ENCODE results near the gene ZNF548.

Gene ZNF548

GRCh38 chr19:57389730-57390598 lies at the start of gene ZNF548:
Gene ZNF548 (plus strand): TSS chr19:57389854. CDS start chr19:57390100, 246 bp downstream.
- peak within 1 kb of the TSS; percentile 95 for H3K27ac ChIP-seq
- no peaks in the 10 kb centered on the region for H3K27me3 ChIP-seq (ENCODE audit: control insufficient read depth, insufficient read depth, low read length)
- H3K4me3 ChIP-seq (ENCODE audit: low read depth, low read length), result peak within 1 kb of the TSS; percentile 96

DNA sequence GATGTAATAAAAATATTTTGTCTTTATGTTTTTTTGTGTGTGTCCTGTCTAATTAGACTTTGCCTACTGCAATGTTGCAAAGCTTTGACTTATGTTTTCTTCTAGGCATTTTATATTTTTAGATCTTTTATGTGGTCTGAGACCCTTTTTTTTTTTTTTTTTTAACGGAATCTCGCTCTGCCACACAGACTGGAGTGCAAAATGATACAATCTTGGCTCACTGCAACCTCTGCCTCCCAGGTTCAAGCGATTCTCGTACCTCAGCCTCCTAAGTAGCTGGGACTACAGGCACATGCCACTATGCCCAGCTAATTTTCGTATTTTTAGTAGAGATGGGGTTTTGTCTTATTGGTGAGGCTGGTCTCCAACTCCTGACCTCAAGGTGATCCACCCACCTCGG lies 47.1 kb upstream of the ZNF548 start:
- Histone ChIP-seq H3K4me2 (ENCODE audit: low read length) (no peak overlapping the region), H2AFZ (no peak overlapping the region), H3K9ac (no peak overlapping the region), H3K36me3 (ENCODE audit: control insufficient read depth, insufficient read depth, low read length) (no peaks in the 10 kb centered on the region), H3K27ac (no peak overlapping the region), H3K4me3 (ENCODE audit: low read depth, low read length) (no peak overlapping the region), H3K79me2 (no peaks in the 10 kb centered on the region), H3K9me3 (ENCODE audit: control insufficient read depth, low read length) (no peaks in the 10 kb centered on the region), H3K4me1 (peaks cover 3% of the 10 kb centered on the region), H3K27me3 (ENCODE audit: control insufficient read depth, insufficient read depth, low read length) (no peaks in the 10 kb centered on the region)
- TF ChIP-seq, protein P1, sequence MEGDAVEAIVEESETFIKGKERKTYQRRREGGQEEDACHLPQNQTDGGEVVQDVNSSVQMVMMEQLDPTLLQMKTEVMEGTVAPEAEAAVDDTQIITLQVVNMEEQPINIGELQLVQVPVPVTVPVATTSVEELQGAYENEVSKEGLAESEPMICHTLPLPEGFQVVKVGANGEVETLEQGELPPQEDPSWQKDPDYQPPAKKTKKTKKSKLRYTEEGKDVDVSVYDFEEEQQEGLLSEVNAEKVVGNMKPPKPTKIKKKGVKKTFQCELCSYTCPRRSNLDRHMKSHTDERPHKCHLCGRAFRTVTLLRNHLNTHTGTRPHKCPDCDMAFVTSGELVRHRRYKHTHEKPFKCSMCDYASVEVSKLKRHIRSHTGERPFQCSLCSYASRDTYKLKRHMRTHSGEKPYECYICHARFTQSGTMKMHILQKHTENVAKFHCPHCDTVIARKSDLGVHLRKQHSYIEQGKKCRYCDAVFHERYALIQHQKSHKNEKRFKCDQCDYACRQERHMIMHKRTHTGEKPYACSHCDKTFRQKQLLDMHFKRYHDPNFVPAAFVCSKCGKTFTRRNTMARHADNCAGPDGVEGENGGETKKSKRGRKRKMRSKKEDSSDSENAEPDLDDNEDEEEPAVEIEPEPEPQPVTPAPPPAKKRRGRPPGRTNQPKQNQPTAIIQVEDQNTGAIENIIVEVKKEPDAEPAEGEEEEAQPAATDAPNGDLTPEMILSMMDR (IDR thresholded peaks at IDR 0.05), result no peak

More at GRCh38 chr19:57389730-57390598, at the start of gene ZNF548:
- Histone ChIP-seq H3K9me3 (ENCODE audit: control insufficient read depth, low read length) (no peaks in the 10 kb centered on the region), H3K79me2 (peaks cover 43% of the 10 kb centered on the region), H3K36me3 (ENCODE audit: control insufficient read depth, insufficient read depth, low read length) (no peaks in the 10 kb centered on the region), H3K9ac (peak within 1 kb of the TSS; percentile 99), H2AFZ (peak within 1 kb of the TSS; percentile 98), H3K4me1 (peaks cover 12% of the 10 kb centered on the region), H3K4me2 (ENCODE audit: low read length) (peak within 1 kb of the TSS; percentile 91)
- TF ChIP-seq, protein P1 (IDR thresholded peaks at IDR 0.05), result peak; percentile 10

GRCh38 chr19:57348136-57348535 lies 41.5 kb upstream of the ZNF548 start:
- no peak overlapping the region for H3K4me3 ChIP-seq (ENCODE audit: low read depth, low read length)
- no peak overlapping the region for H3K27ac ChIP-seq
- no peaks in the 10 kb centered on the region for H3K4me1 ChIP-seq
- TF ChIP-seq, protein P1 (IDR thresholded peaks at IDR 0.05), result no peak
- H3K36me3 ChIP-seq (ENCODE audit: control insufficient read depth, insufficient read depth, low read length), result no peaks in the 10 kb centered on the region
- H3K27me3 ChIP-seq (ENCODE audit: control insufficient read depth, insufficient read depth, low read length), result no peaks in the 10 kb centered on the region
- no peak overlapping the region for H2AFZ ChIP-seq
- no peak overlapping the region for H3K4me2 ChIP-seq (ENCODE audit: low read length)
- H3K9me3 ChIP-seq (ENCODE audit: control insufficient read depth, low read length), result no peaks in the 10 kb centered on the region
- no peak overlapping the region for H3K9ac ChIP-seq
- H3K79me2 ChIP-seq, result peaks cover 23% of the 10 kb centered on the region

- Histone ChIP-seq H3K4me1 (peaks cover 4% of the 10 kb centered on the region), H3K27me3 (ENCODE audit: control insufficient read depth, insufficient read depth, low read length) (no peaks in the 10 kb centered on the region), H3K9ac (peak within 1 kb of the TSS; percentile 28), H3K27ac (peak within 1 kb of the TSS; percentile 61), H3K9me3 (ENCODE audit: control insufficient read depth, low read length) (no peaks in the 10 kb centered on the region), H2AFZ (peak within 1 kb of the TSS; percentile 87), H3K79me2 (peaks cover 24% of the 10 kb centered on the region), H3K4me2 (ENCODE audit: low read length) (peak within 1 kb of the TSS; percentile 74), H3K36me3 (ENCODE audit: control insufficient read depth, insufficient read depth, low read length) (no peaks in the 10 kb centered on the region), H3K4me3 (ENCODE audit: low read depth, low read length) (peak within 1 kb of the TSS; percentile 90)
- TF ChIP-seq, protein P1 (IDR thresholded peaks at IDR 0.05), result no peak
Measured at GRCh38 chr19:57350877-57351805, 38.5 kb upstream of the ZNF548 start, which contains the start of gene ZNF304. Gene ZNF304 (plus strand): TSS chr19:57351271. CDS start chr19:57351665, 394 bp downstream.

All from parathyroid adenoma (tissue), 2 donors.